ENCODE measurements around the gene MTAP.

GRCh38 chr9:21789541-21790037 lies 12.8 kb upstream of the MTAP start:
- TF ChIP-seq CTCF (IDR thresholded peaks at IDR 0.05; ENCODE audit: borderline replicate concordance, extremely low read depth, low read length, poor library complexity, severe bottlenecking) = peak; percentile 82
- TF ChIP-seq EZH2 (IDR thresholded peaks at IDR 0.05; ENCODE audit: borderline replicate concordance, low read depth, low read length, severe bottlenecking) = no peak
